Heart left ventricle (tissue), 16 donors: Measurements from ENCODE around the gene PHLPP1. TPM values are rescaled to one million over a fixed set of nuclear protein-coding genes. Genes with fewer than 3 reads are reported as not detected.
A peak's percentile ranks its signal among the peaks of the same experiment; 100 is the strongest.
"Not testable (repeated sequence)": the region's sequence is repeated elsewhere in the genome, so short reads cannot be mapped to it uniquely, and the experiment has no call there.

ENCODE experiments used
- ATAC-seq, 4 donors: fragments of 200-7000 bp; cut with Tn5 transposase; one replicate each; pipeline ENCODE4 v1.9.1; 2020 to 2022; ENCODE audit warnings: moderate library complexity in 4 of 4, mild to moderate bottlenecking in 3 of 4, moderate number of reproducible peaks in 1 of 4
- DNase-seq, 5 donors: peaks; one replicate each; pipeline ENCODE4 v3.0.0-alpha.2; 2020
- H3K27ac ChIP-seq, 12 donors: fragments of 200-600 bp; sonication (generic) in 4 of 12; one replicate each; pipeline versions ENCODE4 v1.5.0 to v1.8.0; 2016 to 2022; ENCODE audit warnings: mild to moderate bottlenecking in 2 of 12
- H3K27me3 ChIP-seq, 9 donors: fragments of 200-600 bp; sonication (generic) in 2 of 9; one replicate each; pipeline versions ENCODE4 v1.5.1 to v1.8.0; 2016 to 2022; ENCODE audit warnings: mild to moderate bottlenecking in 3 of 9
- H3K36me3 ChIP-seq, 9 donors: fragments of 200-600 bp; sonication (generic) in 2 of 9; one replicate each; pipeline versions ENCODE4 v1.5.0 to v1.8.0; 2018 to 2022; ENCODE audit warnings: mild to moderate bottlenecking in 2 of 9
- H3K4me1 ChIP-seq, 12 donors: fragments of 200-600 bp; sonication (generic) in 4 of 12; one replicate each; pipeline versions ENCODE4 v1.5.0 to v1.8.0; 2016 to 2022; ENCODE audit warnings: mild to moderate bottlenecking in 3 of 12
- H3K4me3 ChIP-seq, 12 donors: fragments of 200-600 bp; sonication (generic) in 4 of 12; one replicate each; pipeline versions ENCODE4 v1.5.0 to v1.8.0; 2017 to 2022; ENCODE audit warnings: mild to moderate bottlenecking in 9 of 12, moderate library complexity in 4 of 12
- H3K9me3 ChIP-seq, 12 donors: fragments of 200-600 bp; sonication (generic) in 4 of 12; one replicate each; pipeline versions ENCODE4 v1.5.0 to v1.8.0; 2016 to 2022; ENCODE audit warnings: mild to moderate bottlenecking in 1 of 12
- POLR2A ChIP-seq, 2 donors: fragments of 450-650 bp; IDR thresholded peaks; one replicate each; pipeline ENCODE4 v1.6.1; 2017; ENCODE audit warnings: antibody characterized with exemption in 2 of 2, mild to moderate bottlenecking in 2 of 2, moderate library complexity in 2 of 2
- WGBS, 4 donors: extraction: QIAGEN DNeasy Blood & Tissue Kit in 2 of 4; methylation state at CpG; one replicate each; pipeline versions ENCODE4 v1.1.5 to v1.1.7; 2013 to 2018; 5-methylcytosine and 5-hydroxymethylcytosine counted together
- intact Hi-C, 10 donors: fragments of 100-400 bp; cut with DNase I; formaldehyde crosslinking; loops; one replicate each; pipeline versions ENCODE4 v1.11.1 to v1.14.2; 2022
- polyA plus RNA-seq, 2 donors: library from polyadenylated mRNA; stranded (reverse); fragments of 200-250 nt; gene quantifications; one replicate each; pipeline ENCODE4 v1.2.3, GENCODE V29; 2013
- total RNA-seq, 9 donors: library from RNA; depleted of rRNA in 2 of 9; stranded (reverse); fragments of >200 nt in 2 of 9; fragmentation: NEBNext Ultra II Directional in 3 of 9; extraction: Animal tissue kit (Norgen Biotek cat#: 25700) in 3 of 9; gene quantifications; one replicate each; pipeline versions ENCODE4 v1.1.0 to v1.2.4, GENCODE V29; 2016 to 2023
- TF ChIP-seq, protein P1 (sequence below), 12 donors: fragments of 200-600 bp; sonication (generic) in 4 of 12; IDR thresholded peaks; one replicate each; pipeline versions ENCODE4 v1.5.0 to v1.8.0; 2018 to 2022; ENCODE audit warnings: antibody characterized with exemption in 12 of 12, mild to moderate bottlenecking in 5 of 12
- donor health status: ischemic (EF 13 %, LVEDD 7.1; RV severe dilation, severe dysfunction).
- donor health status: healthy with polysubstance abuse.
- donor health status: DM: no; HTN: yes; CAD: no.
- donor health status: DM: no; HTN: no; CAD: no.
- donor health status: ischemic (EF 25% LVEDD 6.9; RV normal size, moderate dysfunction).
- donor health status: ischemic (EF 25% LVEDD 5.7; RV mildly dilated, moderate dysfunction).
- donor health status: healthy.
- donor health status: DM: yes; HTN: yes; CAD: no.
- donor health status: ischemic (EF 35%, LVEDD 5.7; RV mildly dilated, moderate dysfunction).
- donor health status: nonischemic (EF 11% LVEDD 7.7; RV severe dilation, severe dysfunction).
- donor health status: DM: yes; HTN: yes; CAD: no.
- donor health status: PGD.
- donor health status: ischemic (EF 29% LVEDD 5.4; RV normal size, mild dysfunction).
- donor health status: nonischemic (EF 23%, LVEDD 6.1; RV moderate dilation, normal function).

The PHLPP1 gene
- total and polyA plus RNA-seq, 11 donors = 1.7 to 11.1 (median 6.2) TPM

DNA sequence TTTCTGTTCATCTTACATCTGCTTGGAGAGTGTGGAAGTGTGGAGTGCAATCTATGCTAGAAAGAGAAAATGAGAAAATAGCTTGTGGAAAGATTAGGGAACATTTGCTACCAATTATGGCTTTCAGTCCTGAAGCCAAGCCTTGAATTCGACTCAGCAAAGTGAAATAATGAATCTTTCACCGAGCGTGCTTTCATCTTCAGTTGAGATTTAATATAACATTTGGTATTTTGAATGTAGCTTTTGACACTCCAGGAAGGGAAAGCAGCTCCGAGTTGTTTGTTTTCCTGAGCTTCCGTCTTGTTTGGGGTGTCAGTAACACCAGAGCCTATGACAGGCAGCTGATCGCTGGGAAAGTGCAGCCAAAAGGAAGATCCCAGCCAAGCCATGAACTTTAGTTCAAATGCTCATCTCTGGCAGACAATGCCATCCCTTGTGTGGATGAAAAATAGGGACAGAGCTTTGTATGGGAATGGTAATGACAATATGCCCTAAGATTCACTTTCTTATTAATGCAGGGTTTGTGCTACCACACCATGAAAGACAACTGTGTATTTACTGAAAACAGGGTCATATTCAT is 25.0 kb upstream of the PHLPP1 start:
- ATAC-seq = no peak
- intact Hi-C loops = no loop called here
- Histone ChIP-seq H3K36me3 (no peaks in the 10 kb centered on the region), H3K27ac (no peak overlapping the region), H3K4me3 (peak overlapping the region in 1 of 12 donors; percentile 3), H3K4me1 (no peaks in the 10 kb centered on the region), H3K27me3 (no peaks in the 10 kb centered on the region), H3K9me3 (peaks cover 0 to 13% (median 1%) of the 10 kb centered on the region in 12 donors)
- TF ChIP-seq POLR2A (IDR thresholded peaks at IDR 0.05) = no peak
- TF ChIP-seq, protein P1, sequence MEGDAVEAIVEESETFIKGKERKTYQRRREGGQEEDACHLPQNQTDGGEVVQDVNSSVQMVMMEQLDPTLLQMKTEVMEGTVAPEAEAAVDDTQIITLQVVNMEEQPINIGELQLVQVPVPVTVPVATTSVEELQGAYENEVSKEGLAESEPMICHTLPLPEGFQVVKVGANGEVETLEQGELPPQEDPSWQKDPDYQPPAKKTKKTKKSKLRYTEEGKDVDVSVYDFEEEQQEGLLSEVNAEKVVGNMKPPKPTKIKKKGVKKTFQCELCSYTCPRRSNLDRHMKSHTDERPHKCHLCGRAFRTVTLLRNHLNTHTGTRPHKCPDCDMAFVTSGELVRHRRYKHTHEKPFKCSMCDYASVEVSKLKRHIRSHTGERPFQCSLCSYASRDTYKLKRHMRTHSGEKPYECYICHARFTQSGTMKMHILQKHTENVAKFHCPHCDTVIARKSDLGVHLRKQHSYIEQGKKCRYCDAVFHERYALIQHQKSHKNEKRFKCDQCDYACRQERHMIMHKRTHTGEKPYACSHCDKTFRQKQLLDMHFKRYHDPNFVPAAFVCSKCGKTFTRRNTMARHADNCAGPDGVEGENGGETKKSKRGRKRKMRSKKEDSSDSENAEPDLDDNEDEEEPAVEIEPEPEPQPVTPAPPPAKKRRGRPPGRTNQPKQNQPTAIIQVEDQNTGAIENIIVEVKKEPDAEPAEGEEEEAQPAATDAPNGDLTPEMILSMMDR (IDR thresholded peaks at IDR 0.05) = no peak
- 66 to 77% (median 73%) methylated on average over 6 of the region's 6 CpGs for WGBS, 4 donors
- no peak for DNase-seq

DNA sequence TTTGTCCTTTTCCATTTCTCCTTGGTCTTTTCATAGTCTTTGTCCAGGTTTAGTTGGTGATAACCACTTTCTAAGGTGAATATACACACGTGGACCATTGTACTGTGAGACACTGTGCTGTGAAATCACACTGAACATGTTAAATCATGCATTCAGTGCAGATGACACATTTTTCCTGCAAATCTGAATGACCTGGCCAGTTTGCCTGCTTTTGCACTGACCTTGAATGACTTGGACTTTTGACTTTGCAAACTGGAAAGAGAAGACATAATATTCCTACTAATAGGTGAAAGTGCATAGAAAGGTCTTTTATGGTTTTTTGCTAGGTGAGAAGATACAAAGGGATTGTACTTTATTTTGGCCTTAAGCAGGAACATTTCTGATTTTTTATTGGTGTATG is 21.7 kb upstream of the PHLPP1 start:
- DNase-seq = no peak
- Histone ChIP-seq H3K4me3 (no peak overlapping the region), H3K4me1 (no peaks in the 10 kb centered on the region), H3K27ac (no peak overlapping the region), H3K9me3 (peaks cover 0 to 7% (median 1%) of the 10 kb centered on the region in 12 donors), H3K27me3 (no peaks in the 10 kb centered on the region), H3K36me3 (no peaks in the 10 kb centered on the region)
- ATAC-seq = no peak
- 67 to 78% (median 74%) methylated on average over 1 of the region's 1 CpG for WGBS, 4 donors
- intact Hi-C loops = no loop called here
- TF ChIP-seq, protein P1 (IDR thresholded peaks at IDR 0.05) = no peak
- no peak for TF ChIP-seq POLR2A (IDR thresholded peaks at IDR 0.05)

GRCh38 chr18:62697636-62698035 is 17.7 kb upstream of the PHLPP1 start:
- no peak overlapping the region for H3K4me3 ChIP-seq
- intact Hi-C loops = no loop called here
- ATAC-seq = no peak
- no peaks in the 10 kb centered on the region for H3K9me3 ChIP-seq
- H3K27me3 ChIP-seq = no peaks in the 10 kb centered on the region
- no peak for DNase-seq
- H3K27ac ChIP-seq = no peak overlapping the region
- H3K36me3 ChIP-seq = no peaks in the 10 kb centered on the region
- TF ChIP-seq POLR2A (IDR thresholded peaks at IDR 0.05) = no peak
- TF ChIP-seq, protein P1 (IDR thresholded peaks at IDR 0.05) = no peak
- no peaks in the 10 kb centered on the region for H3K4me1 ChIP-seq

- Histone ChIP-seq H3K27me3 (no peaks in the 10 kb centered on the region), H3K27ac (no peak overlapping the region), H3K9me3 (no peaks in the 10 kb centered on the region), H3K4me3 (no peak overlapping the region), H3K36me3 (no peaks in the 10 kb centered on the region), H3K4me1 (no peaks in the 10 kb centered on the region)
- 54 to 63% (median 59%) methylated on average over 8 to 9 of the region's 9 CpGs for WGBS, 4 donors
- no peak for TF ChIP-seq POLR2A (IDR thresholded peaks at IDR 0.05)
- TF ChIP-seq, protein P1 (IDR thresholded peaks at IDR 0.05) = no peak
- intact Hi-C loops = loop anchor here in 1 of 10 donors (10.0 kb wide), 1 partner anchor 87 kb away; no protein-coding TSS in a partner anchor
- DNase-seq (no peak), ATAC-seq (no peak)
Observed at GRCh38 chr18:62702259-62702658, 13.1 kb upstream of the PHLPP1 start.

GRCh38 chr18:62706879-62707278 is 8.5 kb upstream of the PHLPP1 start:
- H3K27me3 ChIP-seq, H3K4me1 ChIP-seq, H3K27ac ChIP-seq, H3K9me3 ChIP-seq, H3K4me3 ChIP-seq, DNase-seq, H3K36me3 ChIP-seq, ATAC-seq: not testable (repeated sequence)
- WGBS, 4 donors = 93 to 94% (median 94%) methylated on average over 8 of the region's 8 CpGs
- intact Hi-C loops = loop anchor here in 2 of 10 donors (5.0 to 10.0 kb wide), 2 partner anchors 92 to 115 kb away; no protein-coding TSS in a partner anchor

DNA sequence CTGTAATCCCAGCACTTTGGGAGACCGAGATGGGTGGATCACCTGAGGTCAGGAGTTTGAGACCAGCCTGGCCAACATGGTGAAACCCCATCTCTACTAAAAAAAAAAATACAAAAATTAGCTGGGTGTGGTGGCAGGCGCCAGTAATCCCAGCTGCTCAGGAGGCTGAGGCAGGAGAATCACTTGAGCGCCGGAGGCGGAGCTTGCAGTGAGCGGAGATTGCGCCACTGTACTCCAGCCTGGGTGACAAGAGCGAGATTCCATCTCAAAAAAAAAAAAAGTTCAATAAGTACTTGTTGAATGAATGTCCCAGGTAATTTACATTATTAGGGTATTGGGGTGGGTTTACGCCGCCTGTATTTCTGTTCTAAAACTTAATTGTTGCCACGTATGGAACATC is 5.4 kb upstream of the PHLPP1 start:
- intact Hi-C loops = loop anchor here (5.0 to 10.0 kb wide), 13 partner anchors 85 to 715 kb away; partner anchors contain the start of genes PIGN (in 2 of the 10), RELCH (in 2 of the 10), VPS4B (in 2 of the 10) and ZCCHC2 (in 1 of the 10)
- not testable (repeated sequence) for DNase-seq, H3K4me3 ChIP-seq, H3K36me3 ChIP-seq, ATAC-seq, H3K9me3 ChIP-seq, H3K27ac ChIP-seq, H3K4me1 ChIP-seq, H3K27me3 ChIP-seq
- 93 to 95% (median 95%) methylated on average over 11 of the region's 11 CpGs for WGBS, 4 donors
